ENCODE measurements around the gene HERC2. TPM values are rescaled to one million over a fixed set of nuclear protein-coding genes. Genes with fewer than 3 reads are reported as not detected.

The HERC2 gene
- total and polyA plus RNA-seq, 2 of the 8 experiments (the other 6 are each of a cell fraction or from before 2014, with no cell fraction given): 83.0 to 88.7 TPM

DNA sequence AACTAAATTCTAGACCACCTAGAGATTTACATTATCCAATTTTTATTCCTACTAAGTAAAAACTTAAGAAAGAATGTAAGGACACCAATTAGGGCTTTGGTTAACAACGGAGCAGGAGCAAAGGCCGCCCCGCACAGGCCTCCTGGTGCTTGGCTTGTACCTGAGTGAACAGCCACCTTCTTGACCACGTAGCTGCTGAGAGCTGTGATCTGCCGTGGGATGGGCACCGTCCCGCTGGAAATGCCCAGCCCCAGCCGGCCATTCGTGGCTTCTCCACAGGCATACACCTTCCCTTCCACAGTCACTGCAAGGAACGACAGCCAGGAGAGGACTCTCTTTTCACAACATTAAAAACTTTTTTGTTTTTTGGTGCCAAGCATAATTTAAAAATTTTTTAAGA lies 143.3 kb downstream of the HERC2 start (continued):
- no peak for TF ChIP-seq CTCF (IDR thresholded peaks at IDR 0.05; ENCODE audit: control extremely low read depth in 1 of 3, insufficient read depth in 1 of 3, low read depth in 1 of 3, low read length in 3 of 3)
- no peak for TF ChIP-seq TBP (IDR thresholded peaks at IDR 0.05; ENCODE audit: low read depth, low read length)
- TF ChIP-seq ASH2L (IDR thresholded peaks at IDR 0.05; ENCODE audit: low read length): no peak
- no peak for TF ChIP-seq RBBP5 (IDR thresholded peaks at IDR 0.05; ENCODE audit: borderline replicate concordance, low read depth, low read length)
- no peak for TF ChIP-seq HDAC2 (IDR thresholded peaks at IDR 0.05; ENCODE audit: borderline replicate concordance in 1 of 2, low read depth in 2 of 2, low read length in 2 of 2)
